ENCODE results near the gene FAM117A. TPM values are rescaled to one million over a fixed set of nuclear protein-coding genes. Genes with fewer than 3 reads are reported as not detected.
"Not testable (repeated sequence)": the region's sequence is repeated elsewhere in the genome, so short reads cannot be mapped to it uniquely, and the experiment has no call there.

The FAM117A gene
- total RNA-seq, 1 experiment from 2014 or later, result 5.2 TPM

DNA sequence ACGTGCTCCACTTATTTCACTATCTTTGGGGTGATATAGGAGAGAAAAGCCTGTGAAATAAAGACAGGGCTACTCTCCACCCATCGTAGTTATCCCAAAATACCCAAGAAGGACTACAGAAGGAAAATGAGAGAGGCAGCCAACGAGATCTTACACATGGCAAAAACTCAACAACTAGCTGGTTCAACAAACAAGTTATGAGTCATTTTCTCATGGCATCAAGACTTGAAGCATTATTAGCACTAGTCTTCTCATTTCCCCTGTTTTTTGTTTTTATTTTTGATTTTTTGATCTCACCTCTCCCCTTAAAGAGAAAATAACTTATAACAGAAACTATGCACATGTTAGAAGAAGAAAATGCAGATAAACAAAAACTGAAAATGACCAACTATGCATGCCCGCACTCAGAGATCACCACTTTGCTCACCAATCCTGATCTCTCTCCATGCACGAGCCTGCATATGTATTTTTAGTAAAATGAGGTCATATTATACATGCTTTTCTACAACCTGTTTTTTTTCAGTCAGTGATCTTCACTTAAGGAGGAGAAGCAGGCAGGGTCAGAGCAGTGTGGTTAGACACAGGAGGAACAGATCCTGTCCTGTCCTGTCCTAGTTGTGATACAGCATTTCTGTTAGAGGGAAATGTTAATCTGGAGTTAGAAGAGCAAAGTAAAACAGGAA is 22.8 kb downstream of the FAM117A start:
- DNase-seq (ENCODE audit: low spot score), result no peak

DNA sequence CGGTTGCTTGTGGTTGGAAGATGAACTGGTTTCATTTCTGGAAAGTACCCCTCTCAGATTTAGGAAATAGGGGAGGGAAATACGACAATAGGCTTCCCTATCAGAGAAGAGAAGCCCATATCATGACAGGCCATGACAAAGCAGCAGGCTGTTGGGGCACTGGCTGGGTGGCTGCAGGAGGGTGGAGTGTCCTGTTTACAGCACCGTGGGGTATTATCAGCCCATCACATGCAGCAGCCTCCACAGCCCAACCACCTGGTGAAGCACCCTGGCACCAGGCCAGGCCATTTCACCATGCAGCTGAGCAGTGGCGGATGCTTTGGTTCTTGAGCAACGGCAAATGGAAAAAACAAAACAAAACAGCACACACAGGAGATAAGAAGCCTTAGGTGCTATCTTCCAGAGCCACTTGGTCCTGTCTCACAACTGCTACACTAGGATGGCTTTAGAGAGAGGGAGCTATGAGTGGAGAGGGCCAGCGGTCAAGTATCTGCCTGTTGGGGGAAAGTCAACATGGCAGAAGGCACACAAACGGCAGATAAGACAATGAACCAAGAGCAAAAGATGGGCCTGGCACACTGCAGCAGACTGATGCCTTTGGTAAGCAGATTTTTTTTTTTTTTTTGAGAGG is 24.2 kb downstream of the FAM117A start:
- peak; percentile 23 for DNase-seq (ENCODE audit: low spot score)

DNA sequence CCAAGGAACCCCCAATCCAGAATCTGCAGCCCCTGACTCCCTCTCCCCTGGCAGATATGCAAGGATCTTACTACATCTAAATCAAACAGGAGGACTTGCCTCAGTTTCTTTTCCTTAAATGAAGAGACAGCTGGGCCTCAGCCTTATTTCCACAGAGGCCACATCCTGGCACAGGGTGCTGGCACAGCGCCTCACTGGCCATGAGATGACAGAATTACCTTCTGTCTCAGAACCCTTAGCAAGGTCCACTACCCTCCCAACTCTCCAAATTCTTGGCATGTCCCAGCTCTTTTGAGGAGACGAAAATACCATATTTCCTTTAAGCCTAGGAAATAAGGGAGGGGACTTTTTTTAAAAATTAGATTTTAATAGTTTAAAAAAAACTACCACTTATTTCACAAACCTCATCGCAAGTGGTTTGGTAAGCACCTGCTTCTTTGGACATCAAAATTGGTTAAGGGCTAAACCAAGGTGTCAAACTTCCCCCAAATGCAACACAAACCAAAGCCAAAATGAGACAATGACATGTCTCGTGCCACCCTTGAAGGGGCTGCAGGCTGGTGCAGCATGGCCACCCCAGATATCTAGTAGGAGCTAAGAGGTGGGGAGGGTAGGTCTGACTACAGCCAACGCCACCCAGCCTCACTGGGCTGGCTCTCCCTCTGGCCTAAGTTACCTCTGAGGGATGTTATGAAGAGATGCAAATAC is 25.3 kb downstream of the FAM117A start:
- DNase-seq (ENCODE audit: low spot score), result no peak

DNA sequence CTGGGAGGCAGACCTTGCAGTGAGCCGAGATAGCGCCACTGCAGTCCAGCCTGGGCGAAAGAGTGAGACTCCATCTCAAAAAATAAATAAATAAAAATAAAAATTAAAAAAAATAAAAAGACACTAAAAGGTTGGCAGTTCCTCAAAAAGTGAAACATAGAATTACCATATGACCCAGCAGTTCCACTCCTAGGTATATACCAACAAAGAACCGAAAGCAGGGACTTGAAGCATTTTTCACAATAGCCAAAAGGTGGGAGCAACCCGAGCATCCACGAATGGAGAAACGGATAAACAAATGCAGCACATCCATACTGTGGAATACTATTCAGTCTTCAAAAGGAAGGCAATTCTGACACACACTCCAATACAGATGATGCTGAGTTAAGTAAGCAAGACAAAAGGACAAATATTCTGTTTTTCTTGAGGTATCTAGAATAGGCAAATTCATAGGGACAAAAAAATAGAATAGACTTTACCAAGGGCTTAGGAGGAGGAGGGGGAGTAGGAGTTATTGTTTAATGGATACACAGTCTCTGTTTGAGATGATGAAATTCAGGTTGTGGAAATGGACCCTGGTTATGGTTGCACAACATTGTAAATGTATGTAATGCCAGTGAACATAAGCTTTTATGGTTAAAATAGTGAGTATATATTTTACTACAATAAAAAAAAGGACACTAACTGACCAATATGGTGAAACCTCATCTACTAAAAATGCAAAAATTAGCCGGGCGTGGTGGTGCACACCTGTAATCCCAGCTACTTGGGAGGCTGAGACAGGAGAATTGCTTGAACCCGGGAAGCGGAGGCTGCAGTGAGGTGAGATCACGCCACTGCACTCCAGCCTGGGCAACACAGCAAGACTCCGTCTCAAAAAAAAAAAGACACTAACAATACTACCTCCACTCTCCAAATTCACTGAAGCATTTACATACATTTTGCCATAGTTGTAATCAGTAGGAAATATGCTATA is 29.1 kb downstream of the FAM117A start:
- DNase-seq (ENCODE audit: low spot score), result no peak

DNA sequence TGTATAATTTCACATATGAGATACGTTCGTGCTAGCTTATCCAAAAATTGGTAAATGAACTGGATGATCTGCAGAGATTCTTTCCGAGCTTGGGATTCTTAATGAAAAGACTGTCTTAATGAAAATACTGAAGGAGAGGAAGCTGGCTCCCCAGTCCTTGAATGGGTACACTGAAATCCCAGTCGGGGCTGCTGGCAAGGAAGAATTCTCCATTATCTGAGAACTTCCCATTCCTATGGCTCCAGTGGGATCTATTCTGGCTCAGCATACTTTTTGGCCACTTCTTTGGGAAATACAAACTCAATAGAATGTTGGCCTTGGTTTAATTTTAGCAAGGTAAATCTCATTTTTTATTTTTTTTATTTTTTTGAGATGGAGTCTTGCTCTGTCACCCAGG is 32.5 kb downstream of the FAM117A start:
- DNase-seq (ENCODE audit: low spot score), result no peak

DNA sequence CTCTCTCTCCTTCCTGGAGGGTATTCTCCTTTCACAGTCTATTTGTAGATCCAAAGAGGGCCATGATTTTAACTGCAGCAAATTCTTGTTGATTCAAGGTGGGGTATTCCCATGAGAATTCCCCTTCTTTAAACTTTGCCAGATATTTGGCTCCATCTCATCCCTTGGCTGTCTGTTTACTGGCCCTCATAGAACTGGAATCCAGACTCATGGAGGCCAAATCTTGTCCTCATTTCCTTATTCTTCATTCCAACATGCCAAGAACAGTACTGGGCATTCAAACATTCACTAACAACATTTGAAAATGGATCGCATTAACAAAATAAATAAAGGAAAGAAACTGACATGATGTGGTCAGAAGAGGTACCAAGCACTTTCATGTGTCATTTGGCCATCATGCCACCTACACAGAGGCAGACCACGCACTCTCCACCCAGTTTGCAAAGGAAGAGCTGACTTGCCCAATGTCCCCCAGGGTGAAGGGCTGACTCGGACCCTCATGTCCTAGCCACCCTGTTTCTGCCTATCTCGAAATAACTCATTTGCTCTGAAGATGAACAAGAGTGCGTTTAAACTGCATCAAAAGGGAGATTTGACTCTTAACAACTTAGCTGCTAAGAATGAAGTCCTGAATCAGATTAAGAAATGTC is 33.0 kb downstream of the FAM117A start:
- DNase-seq (ENCODE audit: low spot score), result no peak

DNA sequence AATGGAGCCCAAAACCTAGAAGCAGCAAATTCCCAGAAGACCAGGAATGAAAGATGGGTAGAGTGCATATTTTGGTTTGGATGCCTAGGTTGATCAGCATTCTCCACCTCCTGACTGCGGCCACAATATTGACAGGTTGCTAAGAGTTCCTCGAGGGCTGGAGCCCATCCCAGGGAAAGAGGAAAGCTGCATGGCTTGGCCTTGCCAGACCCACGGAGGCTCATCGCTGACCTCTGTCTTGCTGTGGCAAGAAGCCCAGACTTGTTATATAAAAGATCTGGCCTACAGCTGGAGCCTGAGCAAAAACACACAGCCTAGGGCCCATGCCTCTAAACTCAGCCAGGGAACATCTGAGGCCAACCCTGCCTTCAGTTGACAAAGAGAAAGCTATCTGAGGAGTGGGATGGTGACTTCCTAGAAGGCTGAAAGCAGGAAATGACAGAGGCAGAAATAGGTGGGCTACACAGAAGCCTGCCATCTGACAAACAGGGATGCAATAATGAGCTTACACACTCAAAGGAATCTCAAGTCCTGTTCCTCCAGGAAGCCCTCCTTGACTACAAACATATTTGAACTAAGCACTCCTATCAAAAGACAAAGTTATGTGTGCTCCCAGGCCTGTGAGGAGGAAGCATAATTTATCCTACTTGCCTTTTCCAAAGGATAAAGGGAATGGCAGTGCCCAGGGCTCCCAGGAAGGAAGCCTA is 33.7 kb downstream of the FAM117A start:
- DNase-seq (ENCODE audit: low spot score), result no peak

DNA sequence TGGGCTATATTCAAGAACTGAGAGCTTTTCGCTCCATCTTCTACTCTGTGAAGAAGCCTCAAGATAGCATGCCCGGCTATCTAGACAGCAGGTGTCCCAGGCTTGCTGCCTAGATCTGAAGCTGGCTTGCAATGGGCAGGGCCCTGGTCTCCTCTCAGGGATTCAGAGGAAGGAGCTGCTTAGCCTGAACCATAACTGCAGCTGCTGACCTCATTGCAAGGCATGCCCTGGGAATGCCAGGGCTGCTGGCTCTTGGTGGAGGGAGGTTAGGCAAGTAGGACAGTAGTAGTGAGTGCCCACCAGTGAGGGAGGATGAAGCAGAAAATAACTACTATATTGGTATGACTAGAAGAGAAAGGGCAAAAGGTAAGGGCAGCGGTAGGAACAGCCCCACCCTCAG is 34.9 kb downstream of the FAM117A start:
- no peak for DNase-seq (ENCODE audit: low spot score)

DNA sequence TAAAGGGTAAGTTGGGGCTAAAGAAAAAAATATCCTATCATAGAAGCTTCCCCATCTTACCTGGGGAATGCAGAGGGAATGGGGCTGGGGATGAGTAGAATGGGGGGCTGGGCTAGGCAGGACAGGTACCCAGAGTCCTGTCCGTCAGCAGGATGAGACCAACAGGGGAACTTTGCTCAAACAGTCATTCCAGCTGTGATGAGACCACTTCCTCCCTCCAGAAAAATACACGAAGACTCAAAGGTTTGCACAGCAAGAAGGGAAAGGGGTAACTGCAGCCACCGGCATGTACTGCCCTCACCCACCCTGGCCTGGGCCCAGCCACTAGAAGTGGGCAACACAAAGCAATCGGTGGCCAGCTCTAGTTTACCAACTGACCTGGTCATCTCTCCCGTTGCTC is 35.5 kb downstream of the FAM117A start:
- no peak for DNase-seq (ENCODE audit: low spot score)

DNA sequence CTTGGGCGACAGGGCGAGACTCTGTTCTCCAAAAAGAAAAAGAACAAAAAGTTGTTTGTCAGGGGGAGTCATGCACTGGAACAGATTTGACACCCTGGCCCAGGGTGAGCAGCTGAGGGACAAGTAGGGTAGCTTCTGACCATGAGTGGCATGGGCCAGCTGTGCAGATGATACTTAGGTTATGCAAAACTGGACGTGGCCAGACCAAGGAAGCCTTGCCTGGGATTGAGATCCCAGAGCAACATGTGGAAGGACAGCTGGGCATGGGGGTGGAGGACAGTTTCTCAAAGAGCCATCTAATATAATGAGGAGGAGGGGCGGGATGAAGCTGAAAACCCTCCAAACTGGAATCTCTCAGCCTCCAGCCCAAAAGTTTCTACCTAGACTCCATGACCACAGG is 36.6 kb downstream of the FAM117A start:
- DNase-seq (ENCODE audit: low spot score), result no peak

DNA sequence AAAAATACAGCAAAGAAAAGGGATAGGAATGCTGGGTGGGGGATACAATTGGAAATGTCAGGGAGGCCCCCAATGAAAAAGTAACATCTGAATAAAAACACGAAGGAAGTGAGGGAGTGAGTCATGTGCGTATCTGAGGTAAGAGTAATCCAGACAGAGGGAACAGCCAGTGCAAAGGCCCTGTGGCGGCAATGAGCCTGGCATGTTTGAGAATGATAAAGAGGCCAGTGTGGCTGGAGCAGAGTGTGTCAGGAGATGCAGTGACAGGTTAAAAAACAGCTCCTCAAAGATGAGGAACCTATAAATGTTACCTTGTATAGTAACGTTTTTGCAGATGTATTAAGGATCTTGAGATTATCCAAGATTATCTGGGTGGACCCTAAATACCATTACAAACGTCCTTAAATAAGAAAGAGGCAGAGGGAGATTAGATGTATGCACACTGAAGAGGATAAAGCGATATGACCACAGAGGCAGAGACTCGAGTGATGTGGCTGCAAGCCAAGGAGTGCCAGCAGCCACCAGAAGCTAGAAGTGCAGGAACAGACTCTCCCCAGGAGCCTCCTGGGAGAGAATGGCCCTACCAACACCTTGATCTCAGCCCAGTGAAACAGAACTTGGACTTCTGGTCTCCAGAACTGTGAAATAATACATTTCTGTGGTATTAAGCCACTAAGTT is 38.3 kb downstream of the FAM117A start:
- DNase-seq (ENCODE audit: low spot score), result no peak

DNA sequence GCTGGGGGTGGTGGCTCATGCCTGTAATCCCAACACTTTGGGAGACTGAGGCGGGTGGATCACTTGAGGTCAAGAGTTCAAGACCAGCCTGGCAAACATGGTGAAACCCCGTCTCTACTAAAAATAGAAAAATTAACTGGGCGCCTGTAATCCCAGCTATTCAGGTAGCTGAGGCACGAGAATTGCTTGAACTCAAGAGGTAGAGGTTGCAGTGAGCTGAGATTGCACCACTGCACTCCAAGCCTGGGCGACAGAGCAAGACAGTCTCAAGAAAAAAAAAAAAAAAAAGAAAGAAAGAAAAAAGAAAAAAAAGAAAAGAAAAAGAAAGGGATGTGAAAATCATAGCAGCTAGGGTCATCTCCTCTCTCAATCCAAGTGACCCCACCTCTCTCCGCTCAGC is 39.4 kb downstream of the FAM117A start:
- DNase-seq (ENCODE audit: low spot score), result not testable (repeated sequence)

DNA sequence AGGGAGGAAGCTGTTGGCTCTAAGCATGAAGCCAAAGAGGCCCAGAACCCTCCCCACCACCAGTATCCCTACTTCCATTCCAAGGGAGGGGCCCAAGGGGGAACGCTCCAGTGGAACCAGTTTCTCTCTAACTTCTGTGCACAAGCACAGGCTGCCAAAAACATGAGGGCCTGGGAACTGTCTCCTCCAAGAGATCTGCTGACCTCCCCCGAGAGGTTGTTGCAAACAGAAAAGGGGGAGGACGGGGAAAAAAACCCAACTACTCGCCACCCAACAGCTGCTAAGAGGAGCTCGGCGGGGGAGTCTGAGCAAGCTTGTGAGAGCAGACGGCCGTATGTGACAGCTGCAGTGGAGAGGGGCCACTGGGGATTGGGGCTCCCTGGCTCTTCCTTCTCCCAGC is 40.5 kb downstream of the FAM117A start:
- no peak for DNase-seq (ENCODE audit: low spot score)

DNA sequence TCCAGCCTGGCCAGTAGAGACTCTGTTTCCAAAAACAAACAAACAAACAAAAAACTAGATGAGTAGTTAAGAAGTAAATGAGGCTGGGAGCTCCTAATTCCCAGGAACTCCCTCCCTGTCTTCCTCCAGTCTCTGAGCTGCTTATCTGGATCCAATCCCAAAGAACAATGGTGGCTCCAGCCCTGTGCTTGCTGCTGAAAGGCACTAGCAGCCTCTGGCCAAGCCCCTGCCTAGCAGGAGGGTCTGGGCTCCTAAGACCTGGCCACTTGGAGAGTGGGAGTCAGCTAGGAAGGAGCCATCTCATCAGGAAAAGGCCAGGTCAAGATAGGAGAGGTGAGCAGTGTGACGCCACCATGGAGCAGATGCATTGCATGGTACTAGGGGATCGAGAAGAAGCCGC is 41.9 kb downstream of the FAM117A start:
- no peak for DNase-seq (ENCODE audit: low spot score)

DNA sequence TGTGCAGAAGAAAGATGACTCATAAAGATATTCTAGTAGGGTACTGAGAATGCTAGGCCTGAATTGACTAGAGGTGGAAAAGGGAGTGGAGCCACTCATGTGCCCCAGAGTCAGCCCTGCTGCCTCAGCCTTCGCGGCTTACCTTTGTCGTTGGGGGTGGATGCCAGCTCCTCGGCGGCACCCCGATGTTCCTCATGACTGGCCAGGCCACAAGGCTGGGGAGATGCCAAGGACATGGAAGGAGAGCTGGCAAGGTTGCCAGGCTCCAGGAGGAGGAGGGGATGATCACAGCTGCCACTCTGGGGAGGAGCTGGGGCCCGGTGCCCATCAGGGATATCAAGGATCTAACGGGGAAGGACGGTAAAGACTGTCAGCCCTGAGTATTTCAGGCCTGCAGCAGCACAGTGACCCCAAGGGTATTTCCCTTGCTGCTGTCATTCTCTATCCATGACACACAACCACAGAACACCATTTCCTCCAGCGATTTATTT is 46.5 kb downstream of the FAM117A start:
- no peak for DNase-seq (ENCODE audit: low spot score)

DNA sequence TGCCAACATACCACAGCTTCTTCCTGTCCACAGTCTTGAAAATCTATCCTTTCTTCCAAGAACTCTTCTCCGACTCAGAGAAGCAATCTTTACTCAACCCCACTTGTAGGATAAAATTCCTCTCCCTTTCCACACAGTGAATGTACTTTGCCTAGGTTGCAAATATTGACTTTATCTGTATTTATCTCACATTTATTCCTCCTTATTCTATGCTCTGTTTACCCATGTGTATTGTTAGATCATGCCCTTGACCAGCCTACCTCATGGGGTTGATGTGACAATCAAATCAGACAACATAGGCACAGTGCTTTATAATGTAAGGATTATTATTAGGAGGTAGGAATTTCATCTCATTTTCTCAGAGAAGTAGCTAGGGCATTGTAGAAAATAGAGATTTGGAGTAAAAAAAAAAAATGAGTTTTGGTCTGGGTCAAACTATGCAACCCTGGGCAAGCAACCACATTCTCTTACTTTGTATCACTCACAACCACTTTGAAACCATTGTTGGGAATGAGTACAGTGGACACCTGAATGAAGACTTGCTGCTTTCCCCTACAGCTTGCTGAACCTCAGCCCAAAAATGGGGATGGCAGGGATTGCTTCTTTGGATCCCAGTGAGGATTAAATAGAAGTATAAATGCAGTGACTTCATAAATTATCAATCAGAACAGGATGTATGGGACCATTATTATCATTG is 47.1 kb downstream of the FAM117A start:
- DNase-seq (ENCODE audit: low spot score), result no peak

DNA sequence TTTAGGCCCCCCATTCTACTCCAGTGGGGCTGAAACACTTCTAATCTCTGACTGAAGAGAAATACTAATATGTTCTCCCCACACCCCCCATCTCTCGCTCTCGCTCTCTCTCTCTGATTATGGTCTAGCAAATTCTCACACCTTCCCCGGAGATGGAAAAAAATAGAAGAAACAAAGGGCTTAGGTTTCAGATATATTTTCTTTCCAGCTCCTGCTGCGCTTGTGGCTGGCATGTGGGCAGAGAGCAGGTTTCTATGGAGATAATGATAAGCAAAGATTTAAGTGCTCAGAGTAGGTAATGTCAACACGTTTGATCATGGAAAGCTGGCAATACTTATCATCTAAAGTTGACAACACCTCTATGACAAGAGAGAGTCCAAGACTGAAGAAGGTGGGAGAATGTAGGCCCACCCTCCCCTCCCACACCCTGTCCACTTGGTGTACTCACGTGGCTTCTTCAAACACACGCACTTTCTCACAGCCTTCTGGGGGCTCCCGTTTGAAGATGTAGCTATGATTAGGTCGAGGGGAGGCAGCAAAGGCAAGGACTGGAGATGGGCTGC is 48.1 kb downstream of the FAM117A start:
- no peak for DNase-seq (ENCODE audit: low spot score)

DNA sequence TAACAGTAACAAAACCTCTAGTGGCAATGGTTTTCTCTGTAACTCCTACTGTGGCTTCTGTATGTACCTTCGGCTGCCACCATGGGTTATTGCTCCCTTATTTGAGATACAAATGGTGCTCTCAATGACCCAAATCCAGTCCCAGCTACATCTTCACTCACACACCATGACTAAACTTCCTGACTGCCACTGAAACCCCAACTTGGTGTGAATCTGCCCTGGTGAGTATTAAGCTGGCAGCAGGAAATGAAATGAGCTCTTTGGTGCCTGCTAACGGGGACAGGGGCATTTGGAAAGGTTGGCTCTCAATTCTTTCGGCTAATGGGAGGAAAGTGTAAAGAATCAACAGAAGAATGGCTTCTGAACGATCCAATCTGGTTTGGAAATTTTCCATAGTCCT is 48.7 kb downstream of the FAM117A start:
- DNase-seq (ENCODE audit: low spot score), result no peak
